ENCODE measurements around the gene ADCY5. TPM values are rescaled to one million over a fixed set of nuclear protein-coding genes. Genes with fewer than 3 reads are reported as not detected.

The ADCY5 gene
- polyA plus RNA-seq, 3 donors = not detected

DNA sequence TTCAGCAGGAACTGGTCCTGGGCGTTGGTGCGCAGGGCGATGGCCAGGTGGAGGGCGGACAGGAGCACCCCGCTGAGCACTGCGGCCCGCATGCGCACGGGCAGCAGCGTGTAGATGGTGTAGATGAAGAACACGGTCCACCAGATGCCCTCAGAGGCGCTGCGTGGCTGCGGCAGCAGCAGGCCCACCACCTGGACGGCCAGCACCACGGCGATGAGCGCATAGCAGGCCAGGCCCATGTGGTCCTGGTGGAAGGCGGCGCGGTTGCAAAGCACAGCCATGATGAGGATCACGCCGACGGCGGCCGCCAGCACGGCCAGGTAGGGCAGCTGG, 1.5 kb downstream of the ADCY5 start:
- TF ChIP-seq, protein P1, sequence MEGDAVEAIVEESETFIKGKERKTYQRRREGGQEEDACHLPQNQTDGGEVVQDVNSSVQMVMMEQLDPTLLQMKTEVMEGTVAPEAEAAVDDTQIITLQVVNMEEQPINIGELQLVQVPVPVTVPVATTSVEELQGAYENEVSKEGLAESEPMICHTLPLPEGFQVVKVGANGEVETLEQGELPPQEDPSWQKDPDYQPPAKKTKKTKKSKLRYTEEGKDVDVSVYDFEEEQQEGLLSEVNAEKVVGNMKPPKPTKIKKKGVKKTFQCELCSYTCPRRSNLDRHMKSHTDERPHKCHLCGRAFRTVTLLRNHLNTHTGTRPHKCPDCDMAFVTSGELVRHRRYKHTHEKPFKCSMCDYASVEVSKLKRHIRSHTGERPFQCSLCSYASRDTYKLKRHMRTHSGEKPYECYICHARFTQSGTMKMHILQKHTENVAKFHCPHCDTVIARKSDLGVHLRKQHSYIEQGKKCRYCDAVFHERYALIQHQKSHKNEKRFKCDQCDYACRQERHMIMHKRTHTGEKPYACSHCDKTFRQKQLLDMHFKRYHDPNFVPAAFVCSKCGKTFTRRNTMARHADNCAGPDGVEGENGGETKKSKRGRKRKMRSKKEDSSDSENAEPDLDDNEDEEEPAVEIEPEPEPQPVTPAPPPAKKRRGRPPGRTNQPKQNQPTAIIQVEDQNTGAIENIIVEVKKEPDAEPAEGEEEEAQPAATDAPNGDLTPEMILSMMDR (IDR thresholded peaks at IDR 0.05) = no peak
- H3K4me1 ChIP-seq (ENCODE audit: control insufficient read depth in 1 of 2, insufficient read depth in 2 of 2, low read length in 2 of 2) = peaks cover 12 to 18% of the 10 kb centered on the region in 2 donors
- H2AFZ ChIP-seq (ENCODE audit: insufficient read depth, low read depth, low read length, poor library complexity, severe bottlenecking) = no peak overlapping the region
- H3K4me2 ChIP-seq (replicated peaks; ENCODE audit: extremely low read depth, low read length, poor library complexity, severe bottlenecking) = no peak overlapping the region
- H3K4me3 Mint-ChIP-seq = peak overlapping the region; percentile 16 to 68
- H3K27ac ChIP-seq (ENCODE audit: low read depth in 1 of 2, low read length in 2 of 2) = no peak overlapping the region
- no peaks in the 10 kb centered on the region for H3K79me2 ChIP-seq (ENCODE audit: insufficient read depth, low read length)
- H3K36me3 ChIP-seq (replicated peaks in 1 of 2; ENCODE audit: control insufficient read depth in 1 of 2, insufficient read depth in 2 of 2, low read length in 2 of 2) = no peaks in the 10 kb centered on the region
- no peak overlapping the region for H3K27ac Mint-ChIP-seq
- 90% methylated on average over 27 of the region's 27 CpGs for WGBS (ENCODE audit: insufficient coverage)
- no peaks in the 10 kb centered on the region for H4K20me1 ChIP-seq (ENCODE audit: insufficient read depth, low read length)
- H3K9me3 ChIP-seq (replicated peaks in 1 of 2; ENCODE audit: control insufficient read depth in 1 of 2, insufficient read depth in 1 of 2, low read length in 2 of 2) = peaks cover 0 to 10% of the 10 kb centered on the region in 2 donors
- no peak overlapping the region for H3K4me3 ChIP-seq (replicated peaks in 1 of 3; ENCODE audit: low read depth in 2 of 3, low read length in 3 of 3)
- intact Hi-C loops (cut with micrococcal nuclease) = no loop called here
- H3K27me3 ChIP-seq (ENCODE audit: control insufficient read depth in 2 of 2, insufficient read depth in 2 of 2, low read length in 2 of 2) = peaks cover 38 to 65% of the 10 kb centered on the region in 2 donors
- peaks cover 0 to 12% (median 3%) of the 10 kb centered on the region in 7 donors for H3K9me3 Mint-ChIP-seq
- H3K27me3 Mint-ChIP-seq (ENCODE audit: low read depth in 3 of 3) = peaks cover 62 to 80% (median 67%) of the 10 kb centered on the region in 3 donors
- no peak for DNase-seq
- no peaks in the 10 kb centered on the region for H3K36me3 Mint-ChIP-seq
- peaks cover 2% of the 10 kb centered on the region for H3K4me1 Mint-ChIP-seq
- no peak overlapping the region for H3K9ac ChIP-seq (ENCODE audit: insufficient read depth, low read length, poor library complexity, severe bottlenecking)

DNA sequence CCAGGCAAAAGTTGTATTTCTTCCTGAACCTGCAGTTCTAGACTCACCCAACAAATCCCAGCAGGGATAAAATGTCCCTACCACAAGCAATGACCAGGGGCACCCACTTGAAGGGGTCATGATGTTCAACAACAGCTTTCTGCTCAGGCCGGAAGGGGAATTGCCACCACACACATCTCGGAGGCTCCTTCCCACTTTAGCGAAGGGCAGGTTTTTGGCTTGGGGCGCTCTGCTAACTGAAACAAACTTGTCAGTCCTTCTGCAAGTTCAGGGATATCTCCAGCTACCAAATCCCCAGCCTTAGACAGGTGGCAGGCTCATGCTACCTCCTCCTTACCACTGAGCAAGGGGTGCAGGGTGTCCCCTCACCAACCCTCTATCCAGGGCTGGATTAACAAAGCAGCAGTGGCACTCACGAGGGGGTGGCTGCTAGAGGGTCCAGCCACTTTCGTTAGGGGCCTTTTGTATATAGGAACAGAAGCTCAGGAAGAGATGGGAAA, 2.2 kb downstream of the ADCY5 start:
- Mint-ChIP-seq H3K36me3 (no peaks in the 10 kb centered on the region), H3K27me3 (ENCODE audit: low read depth in 3 of 3) (peaks cover 56 to 76% (median 62%) of the 10 kb centered on the region in 3 donors), H3K27ac (no peak overlapping the region), H3K4me1 (peaks cover 2% of the 10 kb centered on the region), H3K9me3 (peaks cover 0 to 8% (median 3%) of the 10 kb centered on the region in 7 donors), H3K4me3 (peak overlapping the region in 1 of 2 donors; percentile 68)
- intact Hi-C loops (cut with micrococcal nuclease) = no loop called here
- Histone ChIP-seq H3K27ac (ENCODE audit: low read depth in 1 of 2, low read length in 2 of 2) (no peak overlapping the region), H3K27me3 (ENCODE audit: control insufficient read depth in 2 of 2, insufficient read depth in 2 of 2, low read length in 2 of 2) (peaks cover 38 to 64% of the 10 kb centered on the region in 2 donors), H3K4me2 (replicated peaks; ENCODE audit: extremely low read depth, low read length, poor library complexity, severe bottlenecking) (no peak overlapping the region), H3K4me3 (replicated peaks in 1 of 3; ENCODE audit: low read depth in 2 of 3, low read length in 3 of 3) (no peak overlapping the region), H3K4me1 (ENCODE audit: control insufficient read depth in 1 of 2, insufficient read depth in 2 of 2, low read length in 2 of 2) (peaks cover 12 to 18% of the 10 kb centered on the region in 2 donors), H3K9me3 (replicated peaks in 1 of 2; ENCODE audit: control insufficient read depth in 1 of 2, insufficient read depth in 1 of 2, low read length in 2 of 2) (peaks cover 0 to 10% of the 10 kb centered on the region in 2 donors), H3K79me2 (ENCODE audit: insufficient read depth, low read length) (no peaks in the 10 kb centered on the region), H2AFZ (ENCODE audit: insufficient read depth, low read depth, low read length, poor library complexity, severe bottlenecking) (no peak overlapping the region), H3K9ac (ENCODE audit: insufficient read depth, low read length, poor library complexity, severe bottlenecking) (no peak overlapping the region), H3K36me3 (replicated peaks in 1 of 2; ENCODE audit: control insufficient read depth in 1 of 2, insufficient read depth in 2 of 2, low read length in 2 of 2) (no peaks in the 10 kb centered on the region), H4K20me1 (ENCODE audit: insufficient read depth, low read length) (no peaks in the 10 kb centered on the region)
- TF ChIP-seq, protein P1 (IDR thresholded peaks at IDR 0.05) = no peak
- 95% methylated on average over 4 of the region's 6 CpGs for WGBS (ENCODE audit: insufficient coverage)
- no peak for DNase-seq

All from CD14-positive monocyte (primary cell).